Omental fat pad (tissue), 4 donors: Measurements from ENCODE around the gene SCAF4. TPM values are rescaled to one million over a fixed set of nuclear protein-coding genes. Genes with fewer than 3 reads are reported as not detected.
"Not testable (repeated sequence)": the region's sequence is repeated elsewhere in the genome, so short reads cannot be mapped to it uniquely, and the experiment has no call there.

Experiments
- ATAC-seq: fragments of 150-250 bp; one replicate; pipeline ENCODE4 v1.9.1; 2016; ENCODE audit warnings: mild to moderate bottlenecking, moderate library complexity; ENCODE audit not compliant: low FRiP score
- DNase-seq: peaks from one replicate; pipeline ENCODE4 v3.0.0-alpha.2; 2019; ENCODE audit warnings: low spot score
- CTCF ChIP-seq, 3 donors: fragments of 450-650 bp; IDR thresholded peaks; one replicate each; pipeline ENCODE4 v1.5.1; 2016 to 2017; ENCODE audit warnings: antibody characterized with exemption in 3 of 3, mild to moderate bottlenecking in 3 of 3, moderate library complexity in 2 of 3
- total RNA-seq, 4 donors: library from RNA; depleted of rRNA; stranded (reverse); fragments of >200 nt; gene quantifications; one replicate each; pipeline ENCODE4 v1.1.0, GENCODE V29; 2016

The SCAF4 gene
- total RNA-seq, 4 donors from 2014 or later: 15.8 to 32.8 (median 16.8) TPM

DNA sequence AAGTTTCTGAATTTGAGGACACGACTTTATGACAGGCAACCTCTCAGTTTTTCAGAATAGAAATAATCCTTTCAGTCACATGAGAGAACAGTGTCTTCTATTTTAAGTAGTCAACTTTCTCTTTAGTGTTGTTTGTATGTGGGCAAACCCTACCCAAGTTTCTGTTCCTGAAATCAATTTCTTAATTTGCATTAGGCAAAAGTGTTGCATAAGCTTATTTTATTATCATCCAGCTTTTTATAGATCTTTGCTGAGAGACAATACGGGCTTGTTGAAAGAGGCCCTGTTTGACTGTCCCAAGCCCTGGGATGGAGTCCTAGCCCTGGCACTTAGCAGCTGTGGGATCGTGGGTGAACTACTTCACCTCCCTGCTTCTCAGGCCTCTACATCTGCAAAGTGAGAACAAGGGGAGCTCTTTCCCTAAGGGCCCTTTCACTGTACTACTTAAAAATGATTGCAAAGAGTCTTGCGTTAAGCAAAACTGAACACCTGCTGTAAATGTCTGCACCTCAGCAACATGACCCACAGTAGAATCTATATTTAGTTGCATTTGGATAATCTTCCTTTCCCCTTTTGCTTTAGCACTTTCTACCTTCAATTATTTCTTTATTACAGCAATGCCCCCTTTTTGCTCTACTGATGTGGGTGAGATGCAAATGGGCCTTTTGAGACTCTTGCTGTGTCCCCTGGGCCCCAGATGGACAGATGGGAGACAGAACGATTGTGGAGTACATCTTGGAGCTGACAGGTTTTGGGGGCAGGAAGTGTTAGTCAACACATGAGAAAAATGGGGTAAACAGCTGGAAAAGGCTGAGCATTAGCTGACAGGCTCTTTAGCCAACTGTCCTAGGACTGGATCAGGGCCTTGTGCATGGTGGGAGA lies 41.0 kb upstream of the SCAF4 start:
- ATAC-seq (no peak), DNase-seq (no peak)
- TF ChIP-seq CTCF (IDR thresholded peaks at IDR 0.05): no peak

- no peak for TF ChIP-seq CTCF (IDR thresholded peaks at IDR 0.05)
- DNase-seq (no peak), ATAC-seq (no peak)
Measured at GRCh38 chr21:31771685-31772084, 39.8 kb upstream of the SCAF4 start.

DNA sequence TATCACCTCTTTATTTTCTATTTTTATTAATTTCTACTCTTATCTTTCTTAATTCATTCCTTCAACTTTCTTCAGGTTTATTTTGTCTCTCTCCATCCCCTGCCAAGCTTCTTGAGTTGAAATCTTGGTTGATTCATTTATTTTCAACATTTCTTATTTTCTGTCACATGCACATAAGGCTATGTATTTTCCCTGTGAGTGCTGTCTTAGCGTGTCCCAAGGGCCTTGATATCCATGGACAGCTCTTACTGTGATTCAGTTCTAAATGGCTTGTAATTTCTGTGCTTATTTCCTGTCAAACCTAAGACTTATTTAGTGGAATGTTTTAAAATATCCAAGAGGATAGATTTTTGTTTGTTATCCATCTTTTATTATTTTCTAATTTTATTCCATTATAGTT lies 36.8 kb upstream of the SCAF4 start:
- DNase-seq (no peak), ATAC-seq (no peak)
- TF ChIP-seq CTCF (IDR thresholded peaks at IDR 0.05): no peak

DNA sequence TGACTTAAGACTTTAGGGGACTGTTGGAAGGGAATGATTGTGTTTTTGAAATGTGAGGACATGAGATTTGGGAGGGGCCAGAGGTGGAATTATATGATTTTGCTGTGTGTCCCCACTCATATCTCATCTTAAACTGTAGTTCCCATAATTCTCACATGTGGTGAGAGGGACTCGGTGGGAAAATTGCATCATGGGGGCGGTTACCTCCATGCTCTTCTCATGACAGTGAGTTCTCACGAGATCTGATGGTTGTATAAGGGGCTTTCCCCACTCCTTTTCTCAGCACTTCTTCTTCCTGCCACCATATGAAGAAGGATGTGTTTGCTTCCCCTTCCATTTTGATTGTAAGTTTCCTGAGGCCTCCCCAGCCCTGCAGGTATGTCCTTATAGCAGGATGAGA lies 35.0 kb upstream of the SCAF4 start:
- ATAC-seq: no peak
- no peak for TF ChIP-seq CTCF (IDR thresholded peaks at IDR 0.05)

DNA sequence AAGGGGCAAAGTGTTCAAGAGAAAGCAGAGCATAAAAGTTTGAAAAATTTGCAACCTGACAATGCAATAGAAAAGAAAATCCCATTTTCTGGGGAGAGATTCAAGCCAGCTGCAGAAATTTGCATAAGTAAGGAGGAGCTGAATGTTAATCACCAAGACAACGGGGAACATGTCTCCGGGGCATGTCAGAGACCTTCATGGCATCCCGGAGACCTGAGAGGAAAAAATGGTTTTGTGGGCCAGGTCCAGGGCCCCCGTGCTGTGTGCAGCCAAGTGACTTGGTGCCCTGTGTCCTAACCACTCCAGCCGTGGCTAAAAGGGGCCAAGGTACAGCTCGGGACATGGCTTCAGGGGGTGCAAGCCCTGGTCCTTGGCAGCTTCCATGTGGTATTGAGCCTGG lies 33.9 kb upstream of the SCAF4 start:
- not testable (repeated sequence) for ATAC-seq, DNase-seq

More for the DNA sequence above, 35.0 kb upstream of the SCAF4 start:
- DNase-seq: no peak

GRCh38 chr21:31760931-31761330 lies 29.0 kb upstream of the SCAF4 start:
- ATAC-seq: no peak

DNA sequence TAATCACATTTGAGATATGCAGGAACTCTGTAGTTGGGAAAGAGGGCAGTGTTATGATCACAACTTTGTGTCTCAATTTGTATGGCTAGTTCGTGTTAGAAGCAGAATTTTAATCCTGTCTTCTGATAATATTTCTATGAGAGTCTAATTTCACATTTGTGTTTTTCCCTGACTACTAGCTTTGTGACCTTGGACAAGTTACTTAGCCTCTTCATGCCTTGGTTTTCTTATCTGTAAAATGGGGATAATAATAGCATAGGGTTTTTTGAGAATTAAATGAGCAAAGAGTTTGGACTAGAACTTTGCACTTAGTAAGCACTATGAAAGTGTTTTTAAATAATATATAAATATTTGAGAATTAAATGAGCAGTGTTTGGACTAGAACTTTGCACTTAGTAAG lies 24.9 kb upstream of the SCAF4 start:
- DNase-seq: no peak
- ATAC-seq: no peak
- no peak for TF ChIP-seq CTCF (IDR thresholded peaks at IDR 0.05)

More at GRCh38 chr21:31760931-31761330, 29.0 kb upstream of the SCAF4 start:
- no peak for DNase-seq
- no peak for TF ChIP-seq CTCF (IDR thresholded peaks at IDR 0.05)
